Cardiac muscle cell (in vitro differentiated cells and primary cell): ENCODE results near the gene ABCB4. TPM values are rescaled to one million over a fixed set of nuclear protein-coding genes. Genes with fewer than 3 reads are reported as not detected.
A peak's percentile ranks its signal among the peaks of the same experiment; 100 is the strongest.

Experiments
- DNase-seq, 2 donors: peaks; one replicate each; pipeline versions ENCODE4 v3.0.0 to v3.0.0-alpha.2; 2010 to 2017; ENCODE audit warnings: low read depth in 1 of 2, low spot score in 1 of 2
- H3K27ac ChIP-seq: fragments of 200-600 bp; sonication (generic); 2 replicates; pipeline ENCODE4 v1.5.1; 2016
- H3K27me3 ChIP-seq: fragments of 200-600 bp; sonication (generic); 2 replicates; pipeline ENCODE4 v1.6.0; 2016; ENCODE audit warnings: control low read depth
- H3K36me3 ChIP-seq: fragments of 200-600 bp; sonication (generic); 2 replicates; pipeline ENCODE4 v1.5.1; 2016; ENCODE audit warnings: control low read depth
- H3K4me1 ChIP-seq: fragments of 200-600 bp; sonication (generic); 2 replicates; pipeline ENCODE4 v1.8.1; 2017; ENCODE audit warnings: low read depth, mild to moderate bottlenecking, mixed run types
- H3K4me3 ChIP-seq: fragments of 200-600 bp; sonication (generic); 2 replicates; pipeline ENCODE4 v1.5.1; 2016; ENCODE audit warnings: mild to moderate bottlenecking
- H3K9me3 ChIP-seq: fragments of 200-600 bp; sonication (generic); 2 replicates; pipeline ENCODE4 v1.5.1; 2017; ENCODE audit warnings: low read depth, mild to moderate bottlenecking, control low read depth
- CTCF ChIP-seq: IDR thresholded peaks from 2 replicates; pipeline ENCODE4 v1.5.1; 2012; ENCODE audit warnings: low read depth, mild to moderate bottlenecking, low read length
- polyA plus RNA-seq: library from polyadenylated mRNA; unstranded; fragments of >200 nt; fragmentation: Nextera tagmentation; extraction: Ambion mirVana; gene quantifications from 2 replicates; pipeline ENCODE4 v1.2.1, GENCODE V29; 2016
- total RNA-seq: library from RNA; depleted of rRNA; stranded (reverse); fragments of >200 nt; gene quantifications from 2 replicates; pipeline ENCODE4 v1.2.3, GENCODE V29; 2016

Gene ABCB4
- total and polyA plus RNA-seq, 2 experiments from 2014 or later = 1.4 to 2.8 TPM

GRCh38 chr7:87495366-87495765 lies 19.9 kb upstream of the ABCB4 start:
- H3K27ac ChIP-seq = no peak overlapping the region
- no peak overlapping the region for H3K4me3 ChIP-seq
- no peak for TF ChIP-seq CTCF
- no peak for DNase-seq
- no peaks in the 10 kb centered on the region for H3K36me3 ChIP-seq
- H3K9me3 ChIP-seq = no peaks in the 10 kb centered on the region
- no peaks in the 10 kb centered on the region for H3K4me1 ChIP-seq
- H3K27me3 ChIP-seq = no peaks in the 10 kb centered on the region

- Histone ChIP-seq H3K4me3 (no peak overlapping the region), H3K9me3 (no peaks in the 10 kb centered on the region), H3K27me3 (no peaks in the 10 kb centered on the region), H3K27ac (no peak overlapping the region), H3K4me1 (no peaks in the 10 kb centered on the region), H3K36me3 (no peaks in the 10 kb centered on the region)
- no peak for DNase-seq
- TF ChIP-seq CTCF = no peak
These were observed 19.0 kb upstream of the ABCB4 start for GRCh38 chr7:87494454-87494853.

GRCh38 chr7:87483131-87483530 lies 7.7 kb upstream of the ABCB4 start:
- Histone ChIP-seq H3K36me3 (no peaks in the 10 kb centered on the region), H3K27me3 (no peaks in the 10 kb centered on the region), H3K27ac (no peak overlapping the region), H3K9me3 (no peaks in the 10 kb centered on the region), H3K4me1 (peaks cover 13% of the 10 kb centered on the region), H3K4me3 (no peak overlapping the region)
- no peak for TF ChIP-seq CTCF
- DNase-seq = no peak

- Histone ChIP-seq H3K9me3 (no peaks in the 10 kb centered on the region), H3K4me3 (no peak overlapping the region), H3K27ac (no peak overlapping the region), H3K36me3 (no peaks in the 10 kb centered on the region), H3K4me1 (peaks cover 13% of the 10 kb centered on the region), H3K27me3 (no peaks in the 10 kb centered on the region)
- no peak for DNase-seq
- TF ChIP-seq CTCF = no peak
These were observed 6.6 kb upstream of the ABCB4 start for GRCh38 chr7:87482115-87482514.

GRCh38 chr7:87480386-87480785 lies 4.9 kb upstream of the ABCB4 start:
- peaks cover 13% of the 10 kb centered on the region for H3K4me1 ChIP-seq
- H3K27me3 ChIP-seq = peaks cover 14% of the 10 kb centered on the region
- DNase-seq = no peak
- peak overlapping the region; percentile 74 for H3K27ac ChIP-seq
- H3K4me3 ChIP-seq = no peak overlapping the region
- H3K9me3 ChIP-seq = no peaks in the 10 kb centered on the region
- H3K36me3 ChIP-seq = no peaks in the 10 kb centered on the region
- TF ChIP-seq CTCF = no peak

- Histone ChIP-seq H3K36me3 (no peaks in the 10 kb centered on the region), H3K4me1 (peaks cover 15% of the 10 kb centered on the region), H3K27me3 (peaks cover 18% of the 10 kb centered on the region), H3K4me3 (no peak overlapping the region), H3K9me3 (no peaks in the 10 kb centered on the region), H3K27ac (peak overlapping the region; percentile 74)
- no peak for TF ChIP-seq CTCF
- peak in 1 of 2 donors; percentile 40 for DNase-seq
These were observed 4.5 kb upstream of the ABCB4 start for GRCh38 chr7:87479951-87480350.
